ACHN (cell line): ENCODE data around the gene SHROOM1.
A peak's percentile ranks its signal among the peaks of the same experiment; 100 is the strongest.

Source experiments
- DNase-seq: peaks from one replicate; pipeline ENCODE4 v3.0.0-alpha.2; 2015
- in situ Hi-C: cut with HindIII; loops from 2 replicates; pipeline ENCODE4 v1.10.0; 2017; ENCODE audit warnings: low sequenced_read_pairs, low pct_ligation_motif_present, low pct_unique_long_range_greater_than_20kb

Gene SHROOM1, protein sequence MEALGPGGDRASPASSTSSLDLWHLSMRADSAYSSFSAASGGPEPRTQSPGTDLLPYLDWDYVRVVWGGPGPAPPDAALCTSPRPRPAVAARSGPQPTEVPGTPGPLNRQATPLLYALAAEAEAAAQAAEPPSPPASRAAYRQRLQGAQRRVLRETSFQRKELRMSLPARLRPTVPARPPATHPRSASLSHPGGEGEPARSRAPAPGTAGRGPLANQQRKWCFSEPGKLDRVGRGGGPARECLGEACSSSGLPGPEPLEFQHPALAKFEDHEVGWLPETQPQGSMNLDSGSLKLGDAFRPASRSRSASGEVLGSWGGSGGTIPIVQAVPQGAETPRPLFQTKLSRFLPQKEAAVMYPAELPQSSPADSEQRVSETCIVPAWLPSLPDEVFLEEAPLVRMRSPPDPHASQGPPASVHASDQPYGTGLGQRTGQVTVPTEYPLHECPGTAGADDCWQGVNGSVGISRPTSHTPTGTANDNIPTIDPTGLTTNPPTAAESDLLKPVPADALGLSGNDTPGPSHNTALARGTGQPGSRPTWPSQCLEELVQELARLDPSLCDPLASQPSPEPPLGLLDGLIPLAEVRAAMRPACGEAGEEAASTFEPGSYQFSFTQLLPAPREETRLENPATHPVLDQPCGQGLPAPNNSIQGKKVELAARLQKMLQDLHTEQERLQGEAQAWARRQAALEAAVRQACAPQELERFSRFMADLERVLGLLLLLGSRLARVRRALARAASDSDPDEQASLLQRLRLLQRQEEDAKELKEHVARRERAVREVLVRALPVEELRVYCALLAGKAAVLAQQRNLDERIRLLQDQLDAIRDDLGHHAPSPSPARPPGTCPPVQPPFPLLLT

DNA sequence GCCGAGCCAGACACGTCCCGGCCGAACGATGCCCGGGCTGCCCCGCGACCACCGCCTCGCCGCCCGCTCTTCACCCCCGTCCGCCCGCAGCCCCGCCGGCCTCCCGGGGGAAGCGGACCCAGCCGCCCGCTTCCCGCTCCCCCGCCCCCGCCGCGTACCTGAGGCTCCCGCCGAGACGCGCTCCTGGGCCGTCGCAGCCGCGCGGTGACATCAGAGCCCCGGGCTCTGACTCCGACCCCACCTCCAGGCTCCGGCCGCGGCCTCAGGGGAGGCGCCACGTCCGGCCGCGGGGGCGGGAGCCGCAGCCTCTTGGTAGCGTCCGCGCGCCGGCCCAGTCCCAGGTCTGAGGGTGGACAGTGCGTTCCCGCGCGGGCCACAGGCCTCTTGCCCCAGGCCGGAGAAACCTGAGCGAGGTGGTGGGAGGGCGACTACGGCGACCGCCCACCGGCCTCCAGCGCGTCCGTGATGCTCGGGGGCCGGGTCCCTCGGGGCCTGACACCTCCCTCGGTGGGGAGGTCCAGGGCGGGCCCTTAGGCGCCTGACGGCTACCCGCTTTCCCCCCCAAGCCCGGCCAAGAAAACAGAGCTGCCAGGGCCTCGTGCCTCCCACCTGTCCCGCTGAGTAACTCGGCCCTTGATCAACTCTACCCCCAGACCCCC, at the start of gene SHROOM1:
Gene SHROOM1, minus strand, starts transcription at position 212 of the 659 bp plus-strand sequence. CDS start 4,507 bp downstream, outside the sequence.
- in situ Hi-C loops: no loop called here

DNA sequence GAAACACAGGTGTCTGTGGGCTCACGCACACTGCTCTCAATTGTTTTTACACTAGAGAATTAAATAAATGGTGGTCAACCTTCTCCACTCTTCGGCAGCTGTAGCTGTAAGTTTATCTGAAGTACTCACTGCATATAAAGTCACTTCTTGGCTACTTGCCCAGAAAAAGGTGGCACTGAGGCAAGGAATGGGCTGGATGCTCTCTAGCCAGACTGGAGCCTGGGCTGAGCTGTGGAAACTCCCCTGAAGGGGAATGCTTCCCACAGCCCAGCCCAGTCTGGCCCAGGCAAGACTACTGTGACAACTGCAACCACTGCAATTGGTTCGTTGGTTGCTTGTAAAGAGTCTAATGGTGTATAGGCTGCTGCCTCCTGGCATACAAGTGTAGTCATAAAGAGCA, 47.5 kb upstream of the SHROOM1 start:
- in situ Hi-C loops: no loop called here
- no peak for DNase-seq

More for the DNA sequence above, at the start of gene SHROOM1:
- DNase-seq: peak; percentile 56

DNA sequence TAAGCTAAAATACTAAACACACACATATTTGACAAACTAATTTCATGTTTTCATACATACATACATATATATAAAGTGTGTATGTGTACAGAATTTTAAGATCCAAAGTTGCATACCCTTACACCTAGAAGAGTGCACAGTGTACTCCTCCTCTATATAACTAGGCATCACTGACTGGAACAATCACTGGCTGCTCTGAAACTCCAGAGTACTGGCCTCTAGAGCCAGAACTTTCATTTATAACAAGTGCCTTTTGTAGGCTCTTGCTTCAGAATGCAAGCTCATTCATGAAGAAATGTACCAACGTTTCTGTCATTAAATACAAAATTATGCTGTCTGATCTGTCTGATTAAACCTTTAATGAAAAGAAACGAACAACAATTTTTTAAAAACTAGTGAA, 47.0 kb upstream of the SHROOM1 start:
- no peak for DNase-seq
- in situ Hi-C loops: no loop called here

DNA sequence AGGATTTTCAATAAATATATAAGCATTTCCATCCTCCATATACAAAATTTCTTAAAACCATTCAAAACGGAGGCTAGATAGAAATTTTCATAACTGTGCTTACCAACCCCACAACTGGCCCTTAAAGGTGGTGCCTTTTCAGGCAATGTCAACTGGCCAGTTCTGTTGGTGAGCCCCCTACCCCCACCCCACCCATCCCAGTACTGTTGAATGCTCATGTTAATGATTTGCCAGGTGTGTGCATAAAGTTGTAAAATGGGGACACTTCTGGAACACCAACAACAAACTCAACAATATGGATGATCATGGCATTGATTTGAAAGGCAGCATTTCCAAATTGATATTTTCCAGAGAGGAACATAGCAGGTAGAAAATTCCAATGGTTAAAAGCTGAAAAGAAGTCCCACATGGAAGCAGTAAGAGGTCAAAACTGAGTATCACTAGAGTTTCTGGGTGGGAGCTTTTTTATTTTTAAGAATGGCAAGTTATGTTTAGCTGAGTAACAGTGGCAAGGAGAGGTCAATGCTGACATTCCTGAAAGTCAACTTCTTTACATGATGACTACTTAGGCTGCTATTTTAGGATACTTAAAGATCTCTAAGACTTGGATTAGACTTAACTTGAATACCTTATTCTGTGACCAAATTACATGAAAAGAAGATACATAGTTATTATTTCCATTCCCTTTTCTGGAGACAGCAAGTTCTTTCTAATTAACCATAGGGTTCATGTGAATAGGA, 45.7 kb upstream of the SHROOM1 start:
- no peak for DNase-seq
- in situ Hi-C loops: no loop called here

DNA sequence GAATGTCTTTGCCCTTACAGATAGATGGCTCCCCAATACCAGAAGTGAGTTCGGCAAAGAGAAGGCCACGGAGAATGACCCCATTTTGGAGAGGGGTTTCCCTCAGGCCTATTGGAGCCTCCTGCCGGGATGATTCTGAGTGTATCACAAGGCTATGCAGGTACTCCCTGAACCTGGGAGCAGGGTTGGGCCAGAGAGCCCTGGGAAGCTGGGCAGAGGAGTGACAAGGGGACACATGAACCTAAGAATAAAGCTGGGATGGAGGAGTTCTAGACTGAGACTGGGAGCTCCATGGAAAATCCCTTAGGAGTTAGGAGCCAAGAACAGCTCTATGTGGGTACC, 43.5 kb upstream of the SHROOM1 start:
- DNase-seq: no peak
- in situ Hi-C loops: no loop called here

DNA sequence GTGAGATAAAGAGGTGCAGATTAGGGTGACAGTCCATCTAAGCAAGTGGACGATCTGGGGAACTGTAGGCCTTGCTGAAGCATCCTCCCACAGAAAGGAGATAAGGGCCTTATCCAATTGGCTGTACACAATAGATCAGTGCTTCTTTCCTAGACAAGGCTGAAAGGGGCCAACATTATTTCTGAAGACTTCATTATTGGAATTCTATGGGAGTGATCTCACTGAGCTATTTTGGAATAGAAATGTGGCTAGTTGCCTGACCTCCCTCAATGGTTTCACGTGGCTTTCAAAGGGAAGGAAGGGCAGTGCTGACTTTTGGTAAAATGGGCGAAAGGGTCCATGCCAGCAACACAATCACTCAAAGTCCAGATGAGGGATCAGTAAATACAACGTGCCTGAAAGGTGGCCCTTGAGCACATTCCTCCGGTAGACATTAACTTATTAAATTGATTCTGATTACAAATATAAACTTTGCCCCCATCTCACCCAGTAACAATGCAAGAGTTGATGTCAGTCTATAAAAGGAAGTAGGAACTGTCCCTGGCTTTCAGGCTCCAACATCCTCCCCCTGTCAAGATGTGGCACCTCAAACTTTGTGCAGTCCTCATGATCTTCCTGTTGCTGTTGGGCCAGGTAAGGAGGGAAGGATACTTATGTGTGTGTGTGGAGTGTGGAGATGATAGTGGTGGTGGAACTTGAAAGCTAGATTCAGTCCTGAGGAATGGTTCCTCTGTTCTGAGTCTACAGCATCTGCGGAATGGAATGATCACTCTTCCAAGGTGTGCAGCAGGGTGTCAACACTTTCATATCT, 42.9 kb upstream of the SHROOM1 start, which contains the start of gene LEAP2:
Gene LEAP2, plus strand, starts transcription at position 550 of the 811 bp plus-strand sequence. Its CDS starts 27 bp downstream, at position 577.
- no peak for DNase-seq
- in situ Hi-C loops: no loop called here

DNA sequence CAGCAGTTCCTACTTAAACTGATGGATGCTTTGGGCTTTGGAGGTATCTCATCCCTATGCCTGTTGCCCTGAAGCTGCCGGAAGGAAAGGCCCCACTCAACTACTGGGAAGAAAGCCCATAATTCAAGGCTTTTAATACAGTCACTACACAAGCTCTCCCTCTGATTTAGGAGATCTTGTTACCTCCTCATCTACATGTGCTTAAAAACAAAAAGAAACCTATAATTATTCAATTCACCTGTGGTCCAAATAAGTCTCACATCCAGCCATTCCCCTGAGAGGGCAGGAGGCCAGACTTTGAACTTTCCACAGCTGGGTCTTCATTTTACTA, 42.3 kb upstream of the SHROOM1 start:
- no peak for DNase-seq
- in situ Hi-C loops: no loop called here

DNA sequence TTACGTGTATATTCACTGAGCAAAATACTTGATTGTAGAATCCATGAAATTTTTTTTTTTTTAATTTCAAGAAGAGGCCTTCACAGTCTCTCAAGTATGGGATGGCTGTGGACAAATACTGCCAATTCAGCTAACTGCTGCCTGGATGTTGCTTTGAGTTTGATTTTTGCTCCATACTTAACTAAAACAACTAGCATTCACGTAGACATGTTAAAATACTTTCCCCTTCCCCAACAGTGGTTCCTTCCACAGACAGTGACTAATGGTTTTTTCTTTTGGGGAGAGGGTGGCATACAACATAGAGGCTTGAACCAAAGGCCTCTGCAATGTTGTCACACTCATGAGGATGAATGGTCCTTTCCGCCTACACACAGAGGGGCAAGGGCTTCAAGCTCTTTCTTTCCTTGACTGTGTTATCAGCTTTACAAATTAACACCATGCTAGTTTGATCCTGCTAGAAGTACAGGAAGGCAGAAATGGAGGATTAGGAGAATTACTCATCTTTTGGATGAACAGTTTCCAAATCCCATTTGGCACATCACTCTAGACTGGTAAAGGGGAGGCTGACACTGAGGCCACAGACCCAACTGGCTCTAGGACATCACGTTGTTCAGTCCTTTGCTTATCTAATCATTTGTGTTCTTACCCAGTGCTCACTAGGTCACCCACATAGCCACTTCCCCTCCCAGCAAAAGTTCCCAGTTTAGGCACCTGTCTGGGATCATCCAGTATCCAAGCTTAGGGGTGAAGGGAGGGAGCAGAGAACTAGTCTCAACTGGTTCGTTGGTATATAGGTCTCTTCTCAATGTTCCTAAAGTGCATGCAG, 41.2 kb upstream of the SHROOM1 start:
- in situ Hi-C loops: no loop called here

DNA sequence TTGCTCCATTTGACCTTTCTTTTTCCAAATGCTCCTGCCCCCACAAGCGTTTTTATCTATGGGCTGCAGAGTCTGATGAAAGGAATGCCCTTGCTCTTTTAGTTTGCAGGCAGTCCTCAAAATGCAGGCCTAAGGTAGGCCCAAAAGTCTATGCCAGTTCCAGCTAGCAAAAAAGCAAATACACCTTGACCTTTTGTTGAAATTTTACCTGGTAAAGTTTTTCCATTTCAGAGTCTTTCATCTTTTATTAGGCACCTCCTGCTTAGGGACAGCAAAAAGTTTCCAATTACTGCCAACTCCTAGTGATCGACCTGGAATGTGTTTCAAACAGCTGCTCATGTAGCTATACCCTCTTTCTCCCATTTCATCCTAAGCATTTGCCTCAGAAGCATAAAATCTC, 40.4 kb upstream of the SHROOM1 start:
- no peak for DNase-seq
- in situ Hi-C loops: no loop called here

More for the DNA sequence above, 41.2 kb upstream of the SHROOM1 start:
- DNase-seq: no peak

DNA sequence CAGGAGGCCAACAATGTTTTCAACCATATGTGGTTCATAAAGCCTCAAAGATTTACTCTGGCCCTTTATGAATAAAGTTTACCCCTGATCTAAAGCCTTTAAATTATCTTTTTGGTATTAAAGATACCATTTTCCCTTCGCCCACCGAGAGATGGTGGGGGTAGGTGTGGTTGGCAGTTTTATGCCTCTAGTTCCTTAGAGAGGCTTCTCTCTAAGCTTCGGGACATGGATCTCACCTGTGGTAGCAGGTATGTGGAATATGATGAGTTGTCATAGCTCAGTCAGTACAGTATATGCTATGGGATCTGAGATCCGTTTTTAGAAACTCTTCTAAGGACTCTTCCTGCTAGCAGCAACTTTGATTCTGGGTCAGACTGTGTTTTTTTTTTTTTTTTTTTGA, 38.3 kb upstream of the SHROOM1 start:
- in situ Hi-C loops: no loop called here

DNA sequence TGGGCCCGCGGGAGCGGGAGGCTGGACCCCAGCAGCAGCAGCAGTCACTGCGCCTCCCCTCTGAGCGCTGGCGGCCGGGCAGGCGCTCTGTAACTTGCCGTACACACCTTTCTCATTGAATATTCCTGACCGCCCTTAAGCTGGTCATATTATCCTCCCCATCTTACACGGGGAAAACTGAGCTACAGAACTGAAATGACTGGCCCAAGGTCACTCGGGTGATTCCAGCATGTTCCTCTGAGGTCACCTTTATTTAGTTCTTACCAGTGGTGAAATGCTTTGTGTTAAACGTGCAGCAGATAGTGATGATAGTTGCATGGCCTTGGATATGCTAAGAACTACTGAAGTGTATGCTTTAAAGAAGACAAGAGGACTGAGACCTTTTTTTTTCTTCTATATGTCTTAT, 36.6 kb upstream of the SHROOM1 start:
- in situ Hi-C loops: no loop called here
- no peak for DNase-seq

More for the DNA sequence above, 38.3 kb upstream of the SHROOM1 start:
- no peak for DNase-seq

DNA sequence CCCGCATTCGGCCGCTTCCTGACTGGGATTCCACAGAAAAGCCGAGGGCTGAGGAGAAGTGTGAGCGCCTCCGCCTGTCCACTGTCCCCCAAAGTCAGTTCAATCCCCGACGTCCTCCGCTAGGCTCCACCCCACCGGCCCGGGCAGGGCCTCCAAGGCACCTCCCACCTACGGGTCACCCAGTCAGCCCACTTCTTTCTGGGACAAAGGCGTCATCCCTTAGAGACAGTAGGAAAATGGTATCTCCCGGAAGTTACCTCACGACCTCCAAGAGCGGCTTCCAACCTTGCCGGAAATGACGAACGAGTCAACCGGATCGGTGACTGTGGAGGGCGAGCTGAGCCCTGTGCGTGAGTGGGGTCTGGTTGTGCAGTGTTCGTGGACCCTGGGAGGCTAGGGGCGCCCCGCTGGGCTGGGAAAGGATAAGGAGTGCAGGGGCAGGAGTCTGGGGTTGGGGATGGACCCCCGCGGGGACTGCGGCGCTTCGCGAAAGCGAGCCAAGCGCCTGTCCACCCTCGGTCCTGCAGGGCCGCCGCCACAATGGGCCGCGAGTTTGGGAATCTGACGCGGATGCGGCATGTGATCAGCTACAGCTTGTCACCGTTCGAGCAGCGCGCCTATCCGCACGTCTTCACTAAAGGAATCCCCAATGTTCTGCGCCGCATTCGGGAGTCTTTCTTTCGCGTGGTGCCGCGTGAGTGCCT, 36.0 kb upstream of the SHROOM1 start, which contains the start of the genes GDF9 and UQCRQ:
Gene GDF9, minus strand, starts transcription at position 128 of the 704 bp plus-strand sequence. CDS start 1,936 bp downstream, outside the sequence.
Gene UQCRQ, plus strand, starts transcription at position 301 of the 704 bp plus-strand sequence. Its CDS starts 240 bp downstream, at position 541.
- DNase-seq: peak; percentile 99
- in situ Hi-C loops: no loop called here

DNA sequence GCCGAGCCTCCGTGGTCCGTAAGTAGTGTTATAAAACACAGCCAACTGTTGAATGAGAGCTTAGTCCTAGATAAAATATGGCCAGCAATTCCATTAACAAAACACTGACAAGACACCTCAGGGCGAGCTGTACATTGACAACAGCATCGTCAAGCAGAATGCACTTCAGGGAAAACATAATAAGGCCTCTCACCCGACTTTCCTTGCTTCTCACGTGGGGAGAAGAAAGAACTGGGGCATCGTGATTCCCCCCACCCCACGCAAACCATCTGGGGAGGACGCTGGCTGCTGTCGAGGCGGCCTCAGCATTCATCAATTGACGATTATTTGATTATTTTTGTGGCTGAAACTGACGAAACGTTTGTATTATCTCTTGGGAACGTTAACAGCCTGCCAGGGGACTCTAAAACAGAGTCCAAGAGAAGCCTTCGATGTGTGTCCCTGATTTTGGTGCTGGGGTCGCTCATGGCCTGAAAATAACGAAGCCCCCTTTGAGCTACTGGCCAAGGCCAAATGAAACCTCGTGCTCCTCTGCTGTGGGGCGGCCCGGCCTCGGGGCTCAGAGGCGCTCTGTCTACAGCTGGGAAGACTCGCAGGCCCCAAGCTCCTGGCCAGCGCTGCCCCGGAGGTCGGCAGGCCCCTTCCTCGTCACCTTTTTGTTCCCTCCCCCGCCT, 35.4 kb upstream of the SHROOM1 start:
- in situ Hi-C loops: no loop called here
- DNase-seq: no peak

DNA sequence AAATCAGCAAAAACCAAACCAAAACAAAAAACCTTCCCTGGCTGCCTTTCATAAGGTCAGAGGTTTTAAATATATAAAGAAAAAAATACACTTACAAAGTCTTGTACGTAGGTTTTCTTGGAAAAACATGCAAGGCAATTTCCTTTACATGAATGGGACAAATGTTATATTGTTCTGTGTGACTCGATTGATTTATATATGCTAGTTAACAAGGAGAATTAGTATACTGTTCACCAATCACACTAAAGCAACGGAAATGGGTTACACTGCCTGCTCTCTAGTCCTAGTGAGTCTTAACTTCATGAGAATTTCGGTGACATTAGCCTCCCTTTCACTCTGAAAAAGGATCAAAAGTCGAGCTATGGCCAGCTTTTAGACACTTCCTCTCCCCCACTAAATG, 30.3 kb upstream of the SHROOM1 start:
- no peak for DNase-seq
- in situ Hi-C loops: no loop called here

DNA sequence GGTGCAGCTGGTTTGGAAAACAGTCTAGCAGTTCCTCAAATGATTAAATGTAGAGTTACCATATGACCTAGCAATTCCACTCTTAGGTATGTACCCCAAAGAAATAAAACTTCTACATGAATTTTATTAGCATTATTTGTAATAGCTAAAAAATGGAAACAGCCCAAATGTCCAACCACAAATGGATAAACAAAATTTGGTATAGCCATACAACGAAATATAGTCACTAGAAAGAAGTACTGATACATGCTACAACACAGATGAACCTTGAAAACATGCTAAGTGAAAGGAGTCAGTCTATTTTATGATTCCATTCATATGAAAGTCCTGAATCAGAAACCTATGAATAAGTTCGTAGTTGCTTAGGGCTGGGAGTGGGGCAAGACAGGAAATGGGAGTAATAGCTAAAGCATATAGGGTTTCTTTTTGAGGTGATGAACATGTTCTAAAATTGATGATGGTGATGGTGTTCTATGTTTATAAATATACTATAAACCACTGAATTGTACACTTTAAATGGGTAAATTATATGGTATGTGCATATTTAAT, 29.5 kb upstream of the SHROOM1 start:
- in situ Hi-C loops: no loop called here
- no peak for DNase-seq
